PC-3 (cell line): ENCODE results near the gene FGD5. TPM values are rescaled to one million over a fixed set of nuclear protein-coding genes. Genes with fewer than 3 reads are reported as not detected.

Source experiments
- ATAC-seq: fragments of 200-7000 bp; cut with Tn5 transposase; 2 replicates; pipeline ENCODE4 v1.9.1; 2020; ENCODE audit warnings: mild to moderate bottlenecking, moderate library complexity
- BruUV-seq: library from RNA; stranded (reverse); fragments of 400-500 nt; replicated peaks from 2 replicates; lab custom pipeline; 2021; lab: Mats Ljungman, UMichigan
- CTCF ChIA-PET: fragments of 300-600 bp; sonication (Branson Sonifier 250); formaldehyde crosslinking; loops from one replicate; lab custom pipeline; 2022; ENCODE audit warnings: antibody characterized with exemption; lab: Charles Lee
- POLR2A ChIA-PET: fragments of 300-600 bp; sonication (Branson Sonifier 250); formaldehyde crosslinking; loops from one replicate; lab custom pipeline; 2022; ENCODE audit warnings: antibody characterized with exemption; ENCODE audit not compliant: unreplicated experiment; lab: Charles Lee
- DNase-seq: peaks from one replicate; pipeline ENCODE4 v3.0.0-alpha.2; 2015
- H2AFZ ChIP-seq: fragments of 300-600 bp; sonication (generic); 2 replicates; pipeline ENCODE4 v1.6.0; 2016; ENCODE audit warnings: antibody characterized with exemption, low read length
- H3F3A ChIP-seq: fragments of 300-600 bp; sonication (generic); one replicate; pipeline ENCODE4 v1.6.0; 2017; ENCODE audit warnings: antibody characterized with exemption, low read length, control low read depth, mild to moderate bottlenecking; ENCODE audit not compliant: unreplicated experiment
- H3K27ac ChIP-seq: fragments of 300-600 bp; sonication (generic); 2 replicates; pipeline ENCODE4 v1.5.1; 2016; ENCODE audit warnings: mild to moderate bottlenecking, low read length
- H3K27me3 ChIP-seq: fragments of 300-600 bp; sonication (generic); 2 replicates; pipeline ENCODE4 v1.6.1; 2016; ENCODE audit warnings: low read length, mixed read lengths
- H3K36me3 ChIP-seq: fragments of 300-600 bp; sonication (generic); 2 replicates; pipeline ENCODE4 v1.6.1; 2016; ENCODE audit warnings: low read depth, mixed run types, low read length, mixed read lengths
- H3K4me1 ChIP-seq: fragments of 300-600 bp; sonication (generic); 2 replicates; pipeline ENCODE4 v1.5.1; 2016; ENCODE audit warnings: low read length; ENCODE audit not compliant: insufficient read depth
- H3K4me2 ChIP-seq: fragments of 300-600 bp; sonication (generic); 2 replicates; pipeline ENCODE4 v1.6.0; 2016; ENCODE audit warnings: low read length
- H3K4me3 ChIP-seq: fragments of 300-600 bp; sonication (generic); 2 replicates; pipeline ENCODE4 v1.5.1; 2016; ENCODE audit warnings: mild to moderate bottlenecking, low read length, mixed read lengths
- H3K79me2 ChIP-seq: fragments of 300-600 bp; sonication (generic); 2 replicates; pipeline ENCODE4 v1.6.1; 2017; ENCODE audit warnings: low read length, mixed read lengths
- H3K9ac ChIP-seq: fragments of 300-600 bp; sonication (generic); 2 replicates; pipeline ENCODE4 v1.6.0; 2016; ENCODE audit warnings: mild to moderate bottlenecking, low read length
- H3K9me2 ChIP-seq: fragments of 300-600 bp; sonication (generic); replicated peaks from 2 replicates; pipeline ENCODE4 v1.6.1; 2016; ENCODE audit warnings: mixed run types, low read length, mixed read lengths
- H3K9me3 ChIP-seq: fragments of 300-600 bp; sonication (generic); 2 replicates; pipeline ENCODE4 v1.6.1; 2016; ENCODE audit warnings: low read length, mixed read lengths
- H4K20me1 ChIP-seq: fragments of 300-600 bp; sonication (generic); 2 replicates; pipeline ENCODE4 v1.6.1; 2016; ENCODE audit warnings: low read length, mixed read lengths
- CTCF ChIP-seq: fragments of 300-600 bp; sonication (generic); conservative IDR thresholded peaks from 2 replicates; pipeline ENCODE4 v1.5.1; 2017; ENCODE audit warnings: antibody characterized with exemption, low read depth, mild to moderate bottlenecking, low read length
- EZH2 ChIP-seq: fragments of 300-600 bp; sonication (generic); IDR thresholded peaks from one replicate; pipeline ENCODE4 v1.6.1; 2017; ENCODE audit warnings: antibody characterized with exemption, mild to moderate bottlenecking, low read length; ENCODE audit not compliant: unreplicated experiment
- EZH2phosphoT487 ChIP-seq: fragments of 300-600 bp; sonication (generic); IDR thresholded peaks from 2 replicates; pipeline ENCODE4 v1.6.1; 2018; ENCODE audit warnings: mild to moderate bottlenecking, antibody characterized with exemption, low read length, borderline replicate concordance
- intact Hi-C: fragments of 100-400 bp; cut with micrococcal nuclease; formaldehyde crosslinking; loops from 2 replicates; pipeline ENCODE4 v1.9.0; 2023
- total RNA-seq: library from RNA; depleted of rRNA; stranded (reverse); fragments of >200 nt; gene quantifications from 2 replicates; pipeline ENCODE4 v1.2.3, GENCODE V29; 2014

FGD5 gene
- total RNA-seq, 1 experiment from 2014 or later: not detected

DNA sequence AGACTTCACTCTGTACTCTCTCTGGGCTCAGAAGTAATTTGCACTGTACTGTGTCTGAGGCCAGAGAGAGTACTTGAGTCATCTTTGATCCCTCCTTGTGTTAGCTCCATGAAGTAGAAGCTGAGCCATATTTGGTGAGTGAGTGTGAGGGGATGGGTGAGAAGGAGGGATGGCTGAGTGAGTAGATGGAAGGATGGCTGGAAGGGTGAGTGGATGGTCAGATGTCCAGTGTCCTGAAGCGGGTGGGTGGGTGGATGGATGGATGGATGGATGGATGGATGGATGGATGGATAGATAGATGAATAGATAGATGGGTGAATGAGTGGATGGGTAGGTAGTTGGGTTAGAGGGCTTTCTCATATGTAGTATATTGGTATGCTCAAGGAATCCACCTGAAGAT lies 39.3 kb downstream of the FGD5 start:
- TF ChIP-seq CTCF (no peak), EZH2 (no peak), EZH2phosphoT487 (no peak)
- no peaks in the 10 kb centered on the region for H3K79me2 ChIP-seq
- H3K27me3 ChIP-seq: peaks cover 46% of the 10 kb centered on the region
- no peak overlapping the region for H2AFZ ChIP-seq
- no peaks in the 10 kb centered on the region for H4K20me1 ChIP-seq
- no peaks in the 10 kb centered on the region for H3K36me3 ChIP-seq
- DNase-seq (no peak), ATAC-seq (no peak)
- BruUV-seq: no TSS peak
- H3K9me3 ChIP-seq: no peaks in the 10 kb centered on the region
- intact Hi-C loops: no loop called here
- H3K27ac ChIP-seq: no peak overlapping the region
- H3K9ac ChIP-seq: no peak overlapping the region
- no peak overlapping the region for H3K4me2 ChIP-seq
- ChIA-PET POLR2A (no interaction called here), CTCF (no interaction called here)
- no peaks in the 10 kb centered on the region for H3K9me2 ChIP-seq
- H3K4me3 ChIP-seq: no peak overlapping the region
- no peaks in the 10 kb centered on the region for H3F3A ChIP-seq
- no peaks in the 10 kb centered on the region for H3K4me1 ChIP-seq

DNA sequence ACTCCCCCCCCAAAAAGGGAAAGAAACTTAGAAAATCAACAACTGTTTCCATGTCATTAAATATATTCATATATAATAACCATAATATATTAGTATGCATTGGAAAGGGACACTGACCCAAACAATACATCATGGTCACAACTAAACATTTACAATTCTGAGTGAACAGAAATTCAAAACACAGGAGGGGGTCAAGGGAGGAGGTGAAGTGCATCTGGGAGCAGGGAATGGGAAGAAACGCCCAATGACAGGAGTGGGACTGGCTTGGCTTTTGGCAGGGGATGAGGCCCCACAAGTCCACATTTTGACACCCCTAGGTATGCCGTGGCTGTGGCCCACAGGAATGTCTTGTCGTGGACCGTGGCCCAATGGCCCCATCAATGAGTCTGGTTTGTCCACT lies 41.1 kb downstream of the FGD5 start:
- Histone ChIP-seq H3K4me1 (no peaks in the 10 kb centered on the region), H3K36me3 (no peaks in the 10 kb centered on the region), H3K27ac (no peak overlapping the region), H3K9ac (no peak overlapping the region), H3K79me2 (no peaks in the 10 kb centered on the region), H3K9me3 (no peaks in the 10 kb centered on the region), H3K9me2 (no peaks in the 10 kb centered on the region), H3K4me3 (no peak overlapping the region), H4K20me1 (no peaks in the 10 kb centered on the region), H2AFZ (no peak overlapping the region), H3K27me3 (peaks cover 63% of the 10 kb centered on the region), H3F3A (no peaks in the 10 kb centered on the region), H3K4me2 (no peak overlapping the region)
- no peak for TF ChIP-seq EZH2phosphoT487
- TF ChIP-seq CTCF: no peak
- no peak for TF ChIP-seq EZH2
- DNase-seq (no peak), ATAC-seq (no peak)
- BruUV-seq: no TSS peak
- ChIA-PET CTCF (no interaction called here), POLR2A (no interaction called here)
- intact Hi-C loops: no loop called here

GRCh38 chr3:14861031-14861430 lies 42.3 kb downstream of the FGD5 start:
- intact Hi-C loops: no loop called here
- H3K27me3 ChIP-seq: peaks cover 71% of the 10 kb centered on the region
- no peaks in the 10 kb centered on the region for H3K79me2 ChIP-seq
- no peaks in the 10 kb centered on the region for H3K9me3 ChIP-seq
- H3K27ac ChIP-seq: no peak overlapping the region
- DNase-seq (no peak), ATAC-seq (no peak)
- no peaks in the 10 kb centered on the region for H3K9me2 ChIP-seq
- H2AFZ ChIP-seq: no peak overlapping the region
- H4K20me1 ChIP-seq: no peaks in the 10 kb centered on the region
- H3K9ac ChIP-seq: no peak overlapping the region
- H3K4me3 ChIP-seq: no peak overlapping the region
- POLR2A ChIA-PET: no interaction called here
- no peaks in the 10 kb centered on the region for H3K4me1 ChIP-seq
- TF ChIP-seq EZH2phosphoT487 (no peak), CTCF (no peak), EZH2 (no peak)
- no TSS peak for BruUV-seq
- no peak overlapping the region for H3K4me2 ChIP-seq
- H3K36me3 ChIP-seq: no peaks in the 10 kb centered on the region
- CTCF ChIA-PET: interaction anchor here (1.6 kb wide), 1 partner anchor 60 kb away, joined by 4 read pairs; no protein-coding TSS in a partner anchor
- no peaks in the 10 kb centered on the region for H3F3A ChIP-seq
